AML-193 (cell line): ENCODE data around the gene WHAMM.
"Not testable (repeated sequence)": the region's sequence is repeated elsewhere in the genome, so short reads cannot be mapped to it uniquely, and the experiment has no call there.

Experiments
- DNase-seq, 2 experiments: peaks; one replicate each; lab custom pipeline; 2025; lab: John Stamatoyannopoulos, UW

The WHAMM gene

DNA sequence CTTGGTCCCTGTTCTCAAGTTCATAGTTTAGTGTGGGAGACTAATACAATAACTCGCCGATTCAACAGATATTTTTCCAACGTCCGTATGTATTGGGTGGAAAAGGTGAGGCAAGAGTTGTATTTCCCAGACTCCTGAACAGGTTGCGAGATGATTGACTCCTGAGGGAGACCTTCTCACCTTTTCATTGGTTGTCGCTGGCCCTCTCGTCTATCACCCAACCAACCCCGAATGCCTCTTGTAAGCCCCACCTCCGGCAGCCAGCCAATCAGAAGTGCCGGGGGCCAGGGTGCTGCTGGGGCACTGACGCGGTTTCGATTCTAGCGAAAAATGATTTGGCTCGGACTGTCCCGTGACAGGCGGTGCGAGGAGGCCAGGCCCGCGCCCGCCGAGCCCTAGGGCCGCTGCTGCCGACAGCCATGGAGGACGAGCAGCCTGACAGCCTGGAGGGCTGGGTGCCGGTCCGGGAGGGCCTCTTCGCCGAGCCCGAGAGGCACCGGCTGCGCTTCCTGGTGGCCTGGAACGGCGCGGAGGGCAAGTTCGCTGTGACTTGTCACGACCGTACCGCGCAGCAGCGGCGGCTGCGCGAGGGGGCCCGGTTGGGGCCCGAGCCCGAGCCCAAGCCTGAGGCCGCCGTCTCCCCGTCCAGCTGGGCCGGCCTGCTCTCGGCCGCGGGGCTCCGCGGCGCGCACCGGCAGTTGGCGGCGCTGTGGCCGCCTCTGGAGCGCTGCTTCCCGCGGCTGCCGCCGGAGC is at the start of gene WHAMM:
Gene WHAMM (plus strand): TSS at position 321 of the 753 bp plus-strand sequence. CDS start 99 bp downstream, at position 420.
- peak; percentile 92 to 93 for DNase-seq

- no peak for DNase-seq
These were observed 45.9 kb upstream of the WHAMM start for GRCh38 chr15:82763361-82764116.

GRCh38 chr15:82764117-82764490 is 45.3 kb upstream of the WHAMM start:
- no peak for DNase-seq

GRCh38 chr15:82764740-82765139 is 44.7 kb upstream of the WHAMM start:
- DNase-seq: no peak

DNA sequence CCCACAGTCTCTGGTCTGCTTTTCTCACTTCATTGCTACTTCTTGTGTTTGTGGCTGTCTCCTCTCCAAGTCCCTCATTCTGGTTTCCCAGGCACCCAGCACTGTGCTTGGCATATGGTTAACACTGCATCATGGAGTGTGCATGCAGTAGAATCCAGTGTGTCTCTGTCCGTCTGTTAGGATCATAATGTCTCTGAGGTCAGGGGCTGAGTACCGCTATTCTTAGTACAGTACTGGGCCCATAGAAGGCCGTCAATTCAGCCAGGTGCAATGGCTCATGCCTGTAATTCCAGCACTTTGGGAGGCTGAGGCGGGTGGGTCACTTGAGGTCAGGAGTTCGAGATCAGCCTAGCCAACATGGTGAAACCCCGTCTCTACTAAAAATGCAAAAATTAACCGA is 43.2 kb upstream of the WHAMM start:
- DNase-seq: not testable (repeated sequence)

DNA sequence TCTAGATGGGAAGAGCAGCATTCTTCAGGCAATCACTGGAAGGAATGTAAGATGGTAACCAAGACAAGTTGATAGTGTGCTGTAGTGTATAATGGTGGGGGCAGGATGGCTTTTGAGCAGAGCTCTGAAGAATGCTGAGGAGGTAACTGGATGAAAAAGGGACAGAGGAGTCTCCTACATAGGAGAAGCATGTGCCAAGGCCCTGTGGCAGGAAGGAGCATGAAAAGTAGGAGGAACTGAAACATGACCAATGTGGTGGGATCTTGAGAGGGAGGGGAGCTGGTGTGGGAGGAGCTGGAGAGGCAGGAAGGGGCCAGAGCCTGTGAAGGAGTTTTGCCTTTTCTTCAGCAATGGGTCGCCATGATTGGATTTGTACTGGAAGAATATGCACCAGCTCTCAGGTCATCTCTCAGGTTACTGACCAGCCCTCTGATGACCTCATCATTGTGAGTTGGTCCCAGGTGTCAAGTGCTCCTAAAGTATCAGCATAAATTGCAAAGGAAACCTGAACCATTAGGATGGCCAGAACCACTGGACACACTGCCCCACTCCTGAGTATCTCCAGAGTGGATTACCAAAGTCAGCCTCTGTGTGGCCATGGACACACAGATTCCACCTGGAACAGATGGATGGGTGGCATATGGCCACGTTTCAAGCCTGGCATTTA is 42.1 kb upstream of the WHAMM start:
- DNase-seq: no peak

DNA sequence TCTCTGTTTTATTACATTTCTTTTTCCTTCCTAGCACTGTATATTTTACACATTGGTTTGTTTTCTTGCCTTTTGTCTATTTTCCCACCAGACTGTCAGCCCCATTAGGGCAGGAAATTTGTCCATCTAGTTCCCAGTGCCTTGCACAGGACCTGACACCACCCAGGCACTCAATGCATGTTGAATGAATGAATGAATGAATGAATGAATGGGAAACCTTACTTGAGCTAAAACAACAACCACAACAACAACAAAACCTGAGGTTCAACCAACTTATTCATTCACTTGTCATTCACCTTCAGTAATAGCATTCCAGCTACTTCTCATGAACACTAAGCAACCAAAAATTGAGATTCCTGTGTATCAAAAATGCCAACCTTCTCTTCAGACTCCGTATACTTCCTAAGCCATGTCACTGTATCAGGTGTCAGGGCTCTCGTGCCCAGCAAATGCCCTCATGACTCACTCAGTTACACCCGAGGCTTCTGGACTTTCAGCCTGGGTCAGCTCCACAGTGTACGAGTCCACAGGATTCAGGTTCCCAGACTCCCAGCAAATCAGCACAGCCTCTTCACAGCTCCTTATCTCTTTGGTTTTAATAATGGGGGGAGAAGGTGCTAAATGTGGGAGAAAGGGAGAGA is 40.9 kb upstream of the WHAMM start:
- no peak for DNase-seq

- DNase-seq: no peak
These were observed 37.4 kb upstream of the WHAMM start for GRCh38 chr15:82771789-82772607.

- no peak for DNase-seq
These were observed 34.9 kb upstream of the WHAMM start for GRCh38 chr15:82774496-82774895.

GRCh38 chr15:82778755-82779154 is 30.7 kb upstream of the WHAMM start:
- no peak for DNase-seq

DNA sequence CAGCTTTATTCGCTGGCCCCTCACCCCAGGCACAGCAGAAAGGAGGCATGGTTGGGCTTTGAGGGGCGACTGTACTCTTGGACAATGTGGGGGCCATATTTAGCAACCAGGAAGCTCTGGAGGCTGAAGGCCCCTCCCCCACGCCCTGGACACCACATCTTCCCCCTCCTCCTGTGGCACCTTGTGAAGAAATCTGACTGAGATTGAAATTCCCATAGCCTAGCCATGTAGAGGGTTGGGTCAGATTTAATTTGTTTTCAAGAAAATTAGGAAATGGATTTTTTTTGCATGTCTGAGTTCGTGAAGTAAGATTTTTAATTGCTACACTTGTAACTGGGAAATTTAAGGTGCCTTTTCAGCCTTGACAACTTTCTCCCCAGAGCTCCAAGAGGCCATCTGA is 28.1 kb upstream of the WHAMM start:
- DNase-seq: no peak

DNA sequence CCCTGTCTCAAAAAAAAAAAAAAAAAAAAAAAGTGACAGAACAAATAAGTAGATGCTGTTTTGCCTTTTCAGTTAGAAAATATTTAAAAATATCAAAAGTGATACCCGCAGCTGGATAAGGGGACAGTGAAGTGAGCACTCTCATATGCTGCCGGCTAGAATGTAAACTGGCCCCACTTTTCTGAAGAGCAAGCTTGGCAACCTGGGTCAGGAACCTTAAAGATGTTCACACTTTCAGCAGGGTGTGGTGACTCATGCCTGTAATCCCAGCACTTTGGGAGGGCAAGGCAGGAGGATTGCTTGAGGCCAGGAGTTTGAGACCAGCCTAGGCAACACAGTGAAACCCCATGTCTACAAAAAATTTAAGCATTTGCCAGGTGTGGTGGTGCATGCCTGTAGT is 20.9 kb upstream of the WHAMM start:
- DNase-seq: no peak

GRCh38 chr15:82789491-82789890 is 19.9 kb upstream of the WHAMM start:
- no peak for DNase-seq

DNA sequence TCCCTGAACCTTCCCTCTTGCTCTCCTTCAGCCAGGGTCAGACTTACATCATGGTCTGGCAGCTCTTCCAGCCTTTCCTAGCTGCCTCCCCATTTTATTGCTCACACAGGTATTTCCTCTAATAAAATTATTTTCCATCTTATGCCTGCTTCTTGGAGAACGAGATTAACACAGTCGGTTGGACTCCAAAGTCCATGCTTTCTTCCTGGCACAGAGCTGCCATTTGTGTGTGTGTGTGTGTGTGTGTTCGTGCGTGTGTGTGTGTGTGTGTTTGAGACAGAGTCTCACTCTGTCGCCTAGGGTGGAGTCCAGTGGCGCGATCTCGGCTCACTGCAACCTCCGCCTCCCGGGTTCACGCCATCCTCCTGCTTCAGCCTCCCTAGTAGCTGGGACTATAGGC is 19.1 kb upstream of the WHAMM start:
- DNase-seq: no peak

DNA sequence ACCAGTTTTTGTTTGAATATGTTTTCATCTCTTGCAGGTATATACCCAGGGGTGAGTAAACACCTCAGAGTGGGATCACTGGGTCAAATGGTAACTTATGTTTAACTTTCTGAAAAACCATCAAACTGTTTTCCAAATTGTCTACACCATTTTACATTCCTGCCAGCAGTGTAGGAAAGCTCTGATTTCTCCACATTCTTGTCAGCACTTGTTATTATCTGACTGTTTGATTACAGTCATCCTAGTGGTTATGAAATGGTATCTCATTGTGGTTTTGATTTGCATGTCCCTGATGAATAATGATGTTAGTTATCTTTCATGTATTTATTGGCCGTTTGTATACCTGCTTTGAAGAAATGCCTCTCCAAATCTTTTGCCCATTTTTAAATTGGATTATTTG is 17.4 kb upstream of the WHAMM start:
- DNase-seq: no peak

- no peak for DNase-seq
These were observed 15.7 kb upstream of the WHAMM start for GRCh38 chr15:82793737-82794136.

GRCh38 chr15:82798104-82798503 is 11.3 kb upstream of the WHAMM start:
- no peak for DNase-seq

GRCh38 chr15:82798531-82799166 is 10.8 kb upstream of the WHAMM start:
- DNase-seq: no peak

DNA sequence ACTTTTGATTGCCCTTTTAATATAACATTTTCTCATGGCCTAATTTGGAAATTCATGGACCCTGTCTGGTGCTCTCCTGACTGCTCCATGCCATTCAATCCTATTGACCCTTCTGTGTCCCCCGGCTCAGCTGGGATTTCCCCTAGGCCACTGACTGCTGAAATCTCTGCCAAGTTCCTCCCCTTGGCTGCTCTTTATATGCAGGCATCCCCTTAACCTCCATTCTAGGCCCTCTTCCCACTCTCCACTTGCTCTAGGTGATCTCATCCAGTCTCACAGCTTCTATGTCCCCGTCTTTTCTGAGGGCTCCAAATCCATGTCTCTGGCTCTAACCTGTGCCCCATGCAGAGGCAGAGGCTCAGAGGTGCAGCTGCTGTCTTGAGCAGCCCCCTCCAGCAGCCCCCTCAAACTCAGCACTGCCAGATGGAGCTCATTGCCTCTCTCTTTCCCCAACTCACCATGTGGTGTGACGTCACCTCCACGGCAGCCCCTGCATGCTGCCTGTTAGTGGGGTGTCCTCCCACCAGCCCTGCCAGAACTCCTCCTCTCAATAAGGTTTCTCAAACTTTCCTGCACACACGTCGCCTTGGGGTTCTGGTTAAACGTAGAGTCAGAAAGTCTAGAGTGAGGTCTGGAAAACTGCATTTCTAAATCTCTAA is 10.1 kb upstream of the WHAMM start:
- no peak for DNase-seq

GRCh38 chr15:82802497-82802896 is 6.9 kb upstream of the WHAMM start:
- no peak for DNase-seq
